ENCODE data around the gene ZNF79. TPM values are rescaled to one million over a fixed set of nuclear protein-coding genes. Genes with fewer than 3 reads are reported as not detected.
A peak's percentile ranks its signal among the peaks of the same experiment; 100 is the strongest.
"Not testable (repeated sequence)": the region's sequence is repeated elsewhere in the genome, so short reads cannot be mapped to it uniquely, and the experiment has no call there.

The ZNF79 gene
- total RNA-seq, 1 experiment from 2014 or later, result 13.5 TPM

GRCh38 chr9:127455324-127455992 is 31.3 kb downstream of the ZNF79 start:
- peak; percentile 39 for DNase-seq (ENCODE audit: low read depth)

GRCh38 chr9:127457191-127457878 is 33.2 kb downstream of the ZNF79 start:
- no peak for DNase-seq (ENCODE audit: low read depth)

GRCh38 chr9:127458921-127459320 is 34.7 kb downstream of the ZNF79 start:
- no peak for DNase-seq (ENCODE audit: low read depth)

DNA sequence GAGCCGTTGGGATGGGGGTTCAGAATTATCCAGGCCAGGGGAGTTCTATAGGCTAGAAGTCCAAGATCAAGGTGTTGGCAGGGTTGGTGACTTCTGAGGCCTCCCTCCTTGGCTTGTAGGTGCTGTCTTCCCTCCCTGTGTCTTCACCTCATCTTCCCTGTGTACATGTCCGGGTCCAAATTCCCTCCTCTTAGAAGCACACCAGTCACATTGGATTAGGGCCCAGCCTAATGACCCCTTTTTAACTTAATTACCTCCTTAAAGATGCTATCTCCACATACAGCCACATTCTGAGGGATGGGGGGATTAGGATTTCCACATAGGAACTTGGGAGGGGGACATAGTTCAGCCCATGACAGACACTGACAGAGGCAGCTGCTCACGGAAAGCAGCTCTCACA is 39.2 kb downstream of the ZNF79 start:
- DNase-seq (ENCODE audit: low read depth), result no peak

DNA sequence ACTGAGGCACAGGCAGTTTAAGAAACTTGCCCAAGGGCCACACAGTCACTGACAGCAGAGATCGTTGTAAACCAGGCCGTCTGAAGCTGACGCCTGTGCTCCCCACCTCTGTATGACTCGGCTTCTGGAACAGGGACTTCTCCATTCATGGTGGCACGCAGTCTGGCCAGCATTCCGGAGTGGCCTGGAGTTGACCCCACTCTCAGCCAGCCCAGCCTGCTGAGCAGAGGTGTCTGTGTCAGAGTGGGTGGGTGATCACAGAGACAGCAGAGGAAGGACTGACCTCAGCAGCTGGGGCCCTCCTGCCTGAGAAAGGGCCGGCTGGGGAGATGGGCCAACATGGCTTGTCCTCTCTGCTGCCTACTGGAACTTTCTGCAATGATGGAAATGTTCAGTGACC is 39.7 kb downstream of the ZNF79 start:
- DNase-seq (ENCODE audit: low read depth), result no peak

GRCh38 chr9:127466407-127466917 is 42.3 kb downstream of the ZNF79 start:
- DNase-seq (ENCODE audit: low read depth), result not testable (repeated sequence)

DNA sequence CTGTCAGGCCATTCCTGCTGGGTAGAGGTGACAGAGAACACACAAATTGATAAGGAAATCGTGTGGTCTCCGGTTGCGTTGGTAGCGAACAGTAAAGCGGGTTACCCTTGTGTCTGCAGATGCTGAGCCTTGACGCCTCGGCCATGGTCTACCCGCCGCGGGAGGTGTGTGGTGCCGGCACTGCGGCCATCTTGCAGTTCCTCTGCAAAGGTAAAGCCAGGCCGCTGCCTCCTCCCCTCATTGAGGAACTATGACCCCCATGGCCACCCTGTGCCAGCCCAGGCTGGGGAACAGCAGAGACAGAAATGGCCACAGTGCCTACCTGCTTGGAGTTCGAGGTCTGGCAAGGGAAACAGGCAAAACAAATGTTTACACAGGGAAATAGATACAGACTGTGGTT is 43.4 kb downstream of the ZNF79 start:
- no peak for DNase-seq (ENCODE audit: low read depth)

DNA sequence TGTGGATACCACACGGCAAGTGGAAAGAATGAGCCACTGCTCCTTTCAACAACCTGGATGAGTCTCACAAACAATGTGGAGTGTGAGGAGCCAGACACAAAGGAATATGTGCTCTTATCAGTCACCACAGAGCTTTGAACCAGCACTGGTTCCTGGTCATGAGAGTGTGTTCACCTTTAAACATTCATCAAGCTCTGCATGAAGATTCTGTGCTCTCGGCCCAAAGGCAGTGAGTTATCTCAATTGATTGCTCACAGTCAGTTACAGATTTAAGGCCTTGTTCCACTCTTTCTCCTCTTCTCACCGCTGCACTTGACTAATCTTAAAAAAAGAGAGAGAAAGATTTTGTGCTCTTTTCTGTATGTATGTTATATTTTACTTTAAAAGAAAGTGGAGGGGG is 46.5 kb downstream of the ZNF79 start:
- DNase-seq (ENCODE audit: low read depth), result no peak

DNA sequence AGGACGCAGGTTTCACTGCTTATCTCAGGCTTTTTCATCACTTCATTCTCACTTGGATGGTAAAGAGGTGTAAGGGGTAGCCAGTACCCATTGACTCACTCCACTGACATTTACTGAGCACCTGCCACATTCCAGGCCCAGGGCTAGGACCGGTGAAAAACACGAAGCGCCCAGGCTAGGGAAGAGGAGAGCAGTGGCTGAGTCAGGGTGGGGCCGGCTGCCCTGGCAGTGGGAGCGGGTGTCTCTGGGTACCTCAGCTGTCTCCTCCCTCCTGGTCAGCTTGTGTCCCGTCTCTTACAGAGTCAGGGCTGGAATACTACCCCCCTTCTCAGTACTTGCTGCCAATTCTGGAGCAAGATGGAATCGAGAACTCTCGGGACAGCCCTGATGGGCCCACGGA is 49.3 kb downstream of the ZNF79 start:
- DNase-seq (ENCODE audit: low read depth), result no peak

DNA sequence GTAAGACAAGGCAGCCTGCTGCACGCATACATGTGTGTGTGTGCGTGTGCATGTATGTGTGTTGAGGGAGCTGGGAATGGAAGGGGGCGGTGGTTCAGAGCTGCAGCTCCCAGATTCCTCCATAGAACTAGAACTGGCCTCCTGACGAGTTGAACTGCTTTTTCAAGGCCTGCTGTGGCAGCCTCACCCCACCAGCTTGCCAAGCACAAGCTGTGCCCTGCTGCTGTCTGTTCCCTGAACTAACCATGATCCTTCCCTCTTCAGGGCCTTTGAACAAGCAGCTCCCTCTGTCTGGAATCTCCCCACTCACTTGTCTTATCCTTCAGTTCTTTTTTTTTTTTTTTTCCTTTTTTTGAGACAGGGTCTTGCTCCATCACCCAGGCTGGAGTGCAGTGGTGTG is 49.8 kb downstream of the ZNF79 start:
- DNase-seq (ENCODE audit: low read depth), result no peak

GRCh38 chr9:127474592-127474991 is 50.4 kb downstream of the ZNF79 start:
- no peak for DNase-seq (ENCODE audit: low read depth)

- no peak for DNase-seq (ENCODE audit: low read depth)
These were observed 55.4 kb downstream of the ZNF79 start for GRCh38 chr9:127479507-127480081.

- DNase-seq (ENCODE audit: low read depth), result no peak
These were observed 58.5 kb downstream of the ZNF79 start for GRCh38 chr9:127482662-127483061.

DNA sequence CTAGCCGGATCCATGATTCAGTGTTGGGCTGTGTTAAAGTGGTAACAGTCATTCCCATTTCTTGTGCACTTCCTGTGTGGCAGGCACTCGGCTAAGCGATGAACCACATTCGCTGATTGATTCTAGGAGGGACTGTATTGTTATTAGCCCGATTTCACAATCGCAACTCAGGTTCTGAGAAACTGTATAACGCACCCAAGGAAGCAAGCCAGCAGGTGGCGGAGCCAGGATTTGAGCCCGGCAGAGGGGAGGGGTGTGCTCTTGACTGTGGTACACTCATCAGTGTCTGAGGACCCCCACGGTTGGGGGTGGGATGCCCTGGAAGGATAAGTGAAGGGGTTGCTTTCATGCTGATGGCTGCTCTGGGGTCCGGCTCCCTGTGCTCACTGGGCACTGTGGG is 61.8 kb downstream of the ZNF79 start:
- DNase-seq (ENCODE audit: low read depth), result no peak

GRCh38 chr9:127488946-127489345 is 64.8 kb downstream of the ZNF79 start:
- no peak for DNase-seq (ENCODE audit: low read depth)

- DNase-seq (ENCODE audit: low read depth), result no peak
These were observed 65.4 kb downstream of the ZNF79 start for GRCh38 chr9:127489471-127490115.

GRCh38 chr9:127490535-127491230 is 66.5 kb downstream of the ZNF79 start:
- no peak for DNase-seq (ENCODE audit: low read depth)

- DNase-seq (ENCODE audit: low read depth), result no peak
These were observed 67.3 kb downstream of the ZNF79 start for GRCh38 chr9:127491516-127491915.

DNA sequence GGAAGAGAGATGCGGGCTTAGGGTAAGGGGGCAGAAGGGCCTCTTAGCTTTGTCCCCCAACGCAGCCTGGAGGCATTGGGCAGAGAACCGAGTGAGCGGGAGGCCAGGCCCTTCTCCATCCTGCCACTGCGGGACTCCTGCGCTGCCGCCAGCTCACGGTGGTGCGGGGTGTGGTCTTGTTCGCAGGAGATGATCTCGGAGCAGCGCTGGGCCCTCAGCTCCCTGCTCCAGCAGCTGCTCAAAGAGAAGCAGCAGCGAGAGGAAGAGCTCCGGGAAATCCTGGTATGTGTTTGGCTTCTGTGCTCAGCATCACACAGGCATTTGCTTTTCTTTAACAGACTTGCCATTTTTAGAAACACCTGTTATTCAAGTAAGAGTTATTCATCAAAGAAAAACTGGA is 68.4 kb downstream of the ZNF79 start:
- DNase-seq (ENCODE audit: low read depth), result no peak

- no peak for DNase-seq (ENCODE audit: low read depth)
These were observed 69.6 kb downstream of the ZNF79 start for GRCh38 chr9:127493592-127494303.

- no peak for DNase-seq (ENCODE audit: low read depth)
These were observed 70.1 kb downstream of the ZNF79 start for GRCh38 chr9:127494304-127494702.

All from Daoy (cell line).